GM21528 (cell line): ENCODE measurements around the gene APOBEC3G.

Experiments used
- ATAC-seq: cut with Tn5 transposase; IDR thresholded peaks from one replicate; pipeline ENCODE4 v1.9.1; 2021; ENCODE audit warnings: mild to moderate bottlenecking, moderate library complexity; ENCODE audit not compliant: unreplicated experiment, low FRiP score

Gene APOBEC3G

GRCh38 chr22:39117585-39118191, 40.6 kb downstream of the APOBEC3G start:
- ATAC-seq: no peak

- ATAC-seq: no peak
Measured at GRCh38 chr22:39120983-39121382, 43.9 kb downstream of the APOBEC3G start.

DNA sequence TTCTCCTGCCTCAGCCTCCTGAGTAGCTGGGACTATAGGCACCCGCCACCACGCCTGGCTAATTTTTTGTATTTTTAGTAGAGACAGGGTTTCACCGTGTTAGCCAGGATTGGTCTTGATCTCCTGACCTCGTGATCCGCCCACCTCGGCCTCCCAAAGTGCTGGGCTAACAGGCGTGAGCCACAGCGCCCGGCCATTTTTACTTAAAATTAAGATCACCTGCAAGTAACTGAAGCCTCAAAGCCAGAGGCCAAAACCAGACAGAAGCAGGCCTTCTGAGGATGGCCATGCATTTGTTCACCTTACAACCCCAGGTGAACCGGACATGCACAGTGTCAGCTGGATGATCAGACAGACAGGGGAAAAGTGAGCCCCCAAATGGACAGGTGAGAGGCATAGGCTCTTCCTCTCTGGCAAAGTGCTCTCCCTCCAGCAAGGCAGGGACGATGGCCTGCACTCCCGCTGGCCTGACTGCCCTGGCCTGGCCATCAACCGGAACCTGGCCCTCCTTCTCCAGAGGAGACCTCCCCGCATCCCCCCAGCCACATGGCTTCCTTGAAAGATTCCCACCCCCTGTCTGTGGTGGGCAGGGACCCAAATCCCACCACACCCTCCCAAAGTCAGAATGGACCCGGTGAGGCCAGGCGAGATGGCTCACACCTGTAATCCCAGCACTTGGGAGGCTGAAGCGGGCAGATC, 45.8 kb downstream of the APOBEC3G start:
- ATAC-seq: no peak

DNA sequence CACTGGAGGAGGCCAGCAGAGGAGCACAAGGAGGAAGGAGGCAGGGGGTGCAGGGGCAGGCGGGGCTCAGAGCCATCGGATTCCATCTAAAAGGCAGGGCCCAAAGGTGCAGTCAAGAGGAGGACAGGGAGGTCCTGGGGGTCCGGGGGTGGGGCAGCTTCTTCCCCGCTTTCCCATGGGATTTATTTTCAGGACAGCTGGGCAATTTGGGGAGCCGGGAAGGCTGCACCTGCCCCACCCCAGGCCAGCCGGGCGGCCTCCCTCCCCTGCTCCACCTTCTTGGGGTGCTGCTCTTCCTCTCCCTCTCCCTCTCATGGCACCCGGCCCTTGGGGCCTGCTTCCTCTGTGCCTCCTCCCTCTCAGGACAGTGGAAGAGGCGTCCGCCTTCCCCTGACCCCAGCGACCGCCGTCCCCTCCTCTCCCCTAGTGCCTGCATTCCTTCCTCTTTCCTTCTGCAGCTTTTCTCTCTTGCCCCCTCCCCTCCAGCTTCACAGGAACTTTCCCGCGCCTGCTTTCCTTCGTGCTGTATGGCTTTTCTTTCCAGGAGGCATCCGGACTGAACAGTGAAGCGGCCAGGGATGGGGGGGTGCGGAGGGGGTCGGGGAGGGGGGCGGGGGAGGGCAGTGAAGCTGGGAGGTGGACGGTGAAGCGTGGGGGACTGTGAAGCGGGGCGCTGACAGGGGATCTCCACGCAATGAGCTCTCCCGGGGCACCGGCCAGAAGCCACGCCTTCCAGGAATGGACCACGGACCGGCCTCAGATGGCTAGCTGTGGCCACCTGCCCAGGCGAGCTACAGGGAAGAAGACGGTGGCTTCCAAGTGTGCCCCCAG, 46.9 kb downstream of the APOBEC3G start:
- no peak for ATAC-seq

- no peak for ATAC-seq
Measured at GRCh38 chr22:39125622-39126021, 48.5 kb downstream of the APOBEC3G start.

DNA sequence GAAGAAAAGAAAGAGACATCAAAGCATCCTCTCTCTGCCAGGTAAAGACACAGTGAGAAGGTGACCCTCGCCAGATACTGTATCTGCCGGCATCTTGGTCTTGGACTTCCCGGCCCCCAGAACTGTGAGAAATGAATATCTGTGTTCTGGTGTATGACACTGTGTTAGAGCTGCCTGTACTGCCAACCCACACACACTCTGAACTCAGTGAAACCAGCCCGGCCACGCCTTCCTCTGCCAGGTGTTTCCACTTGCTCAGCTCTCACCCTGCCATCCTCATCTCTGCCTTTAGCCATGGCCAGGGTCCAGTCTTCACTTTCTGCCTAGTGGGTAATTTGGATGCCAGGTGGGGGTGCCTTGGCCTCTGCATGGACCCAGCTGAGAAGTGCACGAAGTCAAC, 51.4 kb downstream of the APOBEC3G start:
- ATAC-seq: no peak

GRCh38 chr22:39129081-39129480, 52.0 kb downstream of the APOBEC3G start:
- ATAC-seq: no peak

DNA sequence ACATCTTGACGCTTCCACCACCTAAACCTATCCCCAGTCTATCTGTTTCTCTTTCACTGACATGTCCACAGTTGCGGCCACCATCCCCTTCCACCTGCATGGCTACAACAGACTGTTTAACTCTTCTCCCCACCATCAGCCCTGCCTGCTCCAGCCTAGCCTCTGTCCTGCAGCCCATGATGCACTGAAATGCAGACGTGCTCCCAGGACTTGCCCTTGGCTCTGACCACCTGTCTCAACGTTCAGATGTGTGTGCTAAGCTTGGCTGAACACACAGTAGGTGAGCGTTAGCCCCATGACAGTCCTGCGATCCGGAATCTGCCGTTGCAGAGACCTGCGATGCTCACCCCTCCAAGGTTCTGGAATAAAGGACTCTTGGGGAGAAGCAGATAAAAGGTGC, 52.7 kb downstream of the APOBEC3G start:
- ATAC-seq: no peak

DNA sequence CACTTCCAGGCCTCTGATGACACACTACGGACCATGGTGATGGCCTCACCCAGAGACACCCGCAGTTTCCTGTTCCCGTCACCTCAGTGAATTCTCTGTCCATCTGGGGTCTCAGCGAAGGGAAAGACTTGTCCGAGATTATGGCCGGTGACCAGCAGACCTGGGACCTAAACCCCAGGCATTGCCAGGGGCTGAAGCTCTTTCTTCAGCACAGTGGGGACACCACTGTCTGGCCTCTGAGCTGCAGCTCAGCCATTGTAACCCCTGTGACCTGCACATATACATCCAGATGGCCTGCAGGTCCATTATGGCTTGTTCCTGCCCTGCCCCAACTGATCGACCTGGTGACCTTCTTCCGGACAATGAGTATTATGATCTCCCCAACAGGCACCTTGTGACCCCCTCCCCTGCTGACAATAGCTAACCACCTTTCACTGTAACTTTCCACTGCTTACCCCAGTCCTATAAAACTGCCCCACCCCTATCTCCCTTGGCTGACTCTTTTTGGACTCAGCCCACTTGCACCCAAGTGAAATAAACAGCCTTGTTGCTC, 53.2 kb downstream of the APOBEC3G start:
- no peak for ATAC-seq

- ATAC-seq: no peak
Measured at GRCh38 chr22:39130892-39131855, 54.1 kb downstream of the APOBEC3G start.

- ATAC-seq: no peak
Measured at GRCh38 chr22:39132281-39132680, 55.2 kb downstream of the APOBEC3G start.

GRCh38 chr22:39132871-39133524, 55.9 kb downstream of the APOBEC3G start:
- ATAC-seq: no peak

DNA sequence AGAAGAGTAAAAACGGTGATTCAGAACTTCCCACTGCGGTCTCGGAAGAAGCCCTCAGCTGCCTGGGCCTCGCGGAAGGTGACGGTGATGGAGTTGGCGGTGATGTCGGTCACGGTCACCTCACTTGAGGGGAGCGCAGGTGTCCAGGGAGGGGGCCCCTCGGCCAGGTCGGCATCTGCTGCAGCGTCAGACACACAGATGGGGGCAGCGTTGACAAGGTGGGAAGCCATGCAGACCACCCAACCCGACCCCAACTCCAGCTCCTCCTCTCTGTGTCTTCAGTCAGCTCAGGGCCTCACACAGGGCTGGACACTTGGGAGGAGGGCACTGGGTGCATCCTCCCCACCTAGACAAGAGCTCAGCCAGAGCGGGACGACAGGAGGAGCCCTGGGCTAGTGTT, 56.8 kb downstream of the APOBEC3G start:
- ATAC-seq: no peak

DNA sequence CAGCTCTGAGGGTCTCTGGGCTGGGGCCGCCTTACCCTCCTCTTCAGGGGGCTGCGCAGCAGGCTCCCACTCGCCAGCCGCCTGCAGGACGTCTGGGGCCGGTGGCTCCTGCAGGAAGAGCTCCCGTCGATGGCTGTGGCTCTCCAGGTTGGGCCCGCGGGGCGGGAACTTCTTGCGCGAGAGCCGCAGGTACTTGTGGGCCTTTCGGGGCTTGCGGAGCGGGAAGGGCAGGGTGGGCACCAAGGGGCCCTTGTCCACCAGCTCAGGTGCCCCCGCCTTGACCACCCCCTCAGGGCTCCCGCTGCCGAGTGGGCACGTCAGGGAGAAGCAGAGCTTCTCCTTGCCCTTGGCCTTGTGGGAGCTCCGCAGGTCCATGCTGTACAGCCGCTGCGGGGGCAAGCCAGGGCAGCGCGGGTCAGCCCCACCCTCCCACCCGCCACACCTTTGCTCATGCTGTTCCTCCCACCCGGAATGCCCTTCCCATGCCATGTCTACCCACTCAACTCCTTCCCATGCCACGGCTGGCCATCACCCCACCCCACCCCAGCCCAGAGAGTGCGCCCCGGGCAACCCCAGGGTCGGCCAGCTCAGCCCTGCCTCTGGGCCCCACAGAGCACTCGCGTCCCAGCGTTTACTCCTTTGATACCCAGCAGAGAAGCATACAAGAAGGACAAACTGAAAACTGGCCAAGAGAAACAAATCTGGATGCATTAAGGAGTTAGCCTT, 57.5 kb downstream of the APOBEC3G start:
- ATAC-seq: no peak

DNA sequence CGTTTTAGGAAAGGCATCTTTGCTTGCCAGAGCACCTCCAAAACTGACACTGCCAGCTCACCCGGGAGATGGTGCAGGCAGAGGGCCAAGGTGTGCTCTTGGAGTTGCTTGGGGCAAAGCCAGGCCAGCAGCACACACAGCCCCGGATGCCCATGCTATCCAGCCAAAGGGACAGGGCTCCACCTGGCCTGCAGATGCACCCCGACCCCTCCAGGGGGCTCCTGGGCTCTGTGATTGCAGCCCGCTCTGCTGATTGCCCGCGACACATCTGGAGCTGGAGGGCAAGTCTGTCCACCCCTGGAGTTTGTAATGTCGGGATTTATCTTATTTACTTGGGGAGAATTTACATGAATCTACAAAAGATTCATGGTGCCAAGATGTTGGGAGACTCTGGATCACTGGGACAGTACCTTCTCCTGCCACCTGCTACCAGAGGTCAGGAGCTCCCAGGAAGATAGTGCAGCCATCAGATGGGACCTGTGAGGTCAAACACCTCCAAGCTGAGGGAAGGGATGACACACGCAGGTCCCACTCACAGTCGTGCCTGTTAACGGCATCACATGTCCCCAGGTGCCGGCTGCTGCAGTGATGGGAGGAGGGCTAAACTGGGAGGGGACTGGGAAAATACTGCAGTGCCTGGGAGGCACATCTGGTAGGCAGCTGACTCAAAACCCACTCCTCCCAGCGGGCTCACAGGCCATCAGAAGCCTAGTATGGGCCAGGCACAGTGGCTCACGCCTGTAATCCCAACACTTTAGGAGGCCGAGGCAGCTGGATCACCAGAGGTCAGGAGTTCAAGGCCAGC, 58.2 kb downstream of the APOBEC3G start:
- ATAC-seq: no peak

DNA sequence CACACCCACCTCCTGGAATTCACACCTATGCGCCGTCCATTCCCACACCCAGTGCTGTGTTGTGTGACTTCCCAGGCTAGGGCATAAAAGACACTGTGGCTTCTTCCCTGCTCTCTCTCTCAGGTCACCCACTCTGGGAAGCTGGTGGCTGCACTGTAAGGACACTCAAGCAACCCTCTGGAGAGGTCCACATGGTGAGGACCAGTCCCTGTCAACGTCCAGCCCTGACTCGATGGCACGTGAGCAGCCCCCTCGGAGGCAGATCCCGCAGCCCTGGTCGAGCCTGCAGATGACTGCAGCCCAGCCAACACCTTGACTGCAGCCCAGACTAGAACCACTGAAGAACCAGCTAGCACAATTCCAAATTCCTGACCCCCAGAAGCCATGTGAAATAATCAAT, 59.2 kb downstream of the APOBEC3G start:
- no peak for ATAC-seq
